H1 (cell line): Measurements from ENCODE around the gene DDOST.

Experiments
- BRCA1 ChIP-seq: IDR thresholded peaks from 2 replicates; pipeline ENCODE4 v1.6.1; 2012; ENCODE audit warnings: low read depth, low read length, improper control_type of control experiment
- CTCF ChIP-seq, 3 experiments: IDR thresholded peaks; 1 replicate in 2 of 3; 2 replicates in 1 of 3; pipeline versions ENCODE4 v1.5.1 to v1.6.1; 2011; ENCODE audit warnings: low read length in 3 of 3, mild to moderate bottlenecking in 3 of 3, inconsistent platforms in 2 of 3, low read depth in 1 of 3, moderate library complexity in 1 of 3; ENCODE audit not compliant: insufficient read depth in 1 of 3; ENCODE audit errors: control extremely low read depth in 1 of 3
- SP2 ChIP-seq: IDR thresholded peaks from 2 replicates; pipeline ENCODE4 v1.6.1; 2012; ENCODE audit warnings: mild to moderate bottlenecking, low read length, inconsistent platforms

- TF ChIP-seq SP2 (no peak), BRCA1 (no peak), CTCF (IDR thresholded peaks at IDR 0.05; ENCODE audit: control extremely low read depth in 1 of 3, insufficient read depth in 1 of 3, low read depth in 1 of 3, low read length in 3 of 3) (no peak)
Measured at GRCh38 chr1:20648438-20648837, 12.7 kb downstream of the DDOST start.
